Measurements from ENCODE around the gene ALDH16A1. TPM values are rescaled to one million over a fixed set of nuclear protein-coding genes. Genes with fewer than 3 reads are reported as not detected.

Gene ALDH16A1
- total RNA-seq, 1 experiment from 2014 or later, result 51.7 TPM

DNA sequence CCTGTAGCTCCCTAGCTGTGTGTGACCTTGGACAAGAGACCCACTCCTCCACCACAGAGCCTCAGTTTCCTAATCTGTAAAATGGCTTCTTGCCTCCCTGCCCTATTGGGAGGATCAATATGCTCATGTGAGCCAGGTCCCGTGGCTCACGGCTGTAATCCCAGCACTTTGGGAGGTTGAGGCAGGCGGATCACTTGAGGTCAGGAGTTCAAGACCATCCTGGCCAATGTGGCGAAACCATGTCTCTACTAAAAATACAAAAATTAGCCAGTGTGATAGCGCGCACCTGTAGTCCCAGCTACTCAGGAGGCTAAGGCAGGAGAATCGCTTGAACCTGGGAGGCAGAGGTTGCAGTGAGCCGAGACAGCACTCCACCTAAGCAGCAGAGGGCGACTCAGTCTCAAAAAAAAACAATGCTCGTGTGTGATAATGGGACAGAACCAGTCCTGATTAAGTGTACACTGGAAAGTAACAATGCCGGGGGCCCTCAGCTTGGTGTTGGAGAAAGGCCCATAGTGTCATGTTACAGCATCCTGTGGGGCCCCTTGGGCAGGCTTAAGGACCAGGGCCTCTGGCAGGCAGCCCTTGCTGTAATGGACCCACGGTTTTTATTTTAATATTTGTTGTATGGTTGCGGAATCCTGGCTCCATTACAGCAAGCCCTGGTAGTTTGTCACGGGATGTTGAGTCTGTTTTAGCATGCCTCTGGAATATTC, 50.0 kb downstream of the ALDH16A1 start:
- Histone ChIP-seq H3K18ac (ENCODE audit: insufficient read length, low read depth, low read length) (no peak overlapping the region), H2BK20ac (ENCODE audit: low read depth, low read length, poor library complexity, severe bottlenecking) (no peak overlapping the region), H3K9ac (ENCODE audit: extremely low read depth, insufficient read length, low read length) (no peak overlapping the region), H3K27ac (ENCODE audit: insufficient read length, low read depth, low read length) (no peak overlapping the region), H2BK12ac (ENCODE audit: insufficient read length, low read depth, low read length) (no peak overlapping the region), H3K4me1 (ENCODE audit: insufficient read depth, low read length) (no peaks in the 10 kb centered on the region; the same call in 1 of the 2 replicates), H2BK120ac (ENCODE audit: low read depth, low read length, poor library complexity, severe bottlenecking) (no peak overlapping the region), H3K79me2 (ENCODE audit: insufficient read depth, low read length) (no peaks in the 10 kb centered on the region), H2BK5ac (ENCODE audit: insufficient read length, low read length) (no peak overlapping the region), H4K8ac (replicated peaks; ENCODE audit: insufficient read length, low read depth, low read length) (no peak overlapping the region), H3K4ac (ENCODE audit: low read depth, low read length) (no peak overlapping the region), H2BK15ac (ENCODE audit: low read depth, low read length) (no peak overlapping the region), H3T11ph (ENCODE audit: low read length) (no peak overlapping the region), H4K91ac (ENCODE audit: insufficient read length, low read depth, low read length) (no peak overlapping the region), H4K5ac (ENCODE audit: insufficient read length, low read depth, low read length) (no peak overlapping the region), H3K23me2 (ENCODE audit: insufficient read length, low read depth, low read length, poor library complexity, severe bottlenecking) (no peaks in the 10 kb centered on the region), H2AFZ (ENCODE audit: low read length) (no peak overlapping the region), H3K23ac (ENCODE audit: insufficient read length, low read depth, low read length) (no peak overlapping the region), H4K20me1 (ENCODE audit: control insufficient read depth, insufficient read depth, insufficient read length) (no peaks in the 10 kb centered on the region), H3K4me2 (ENCODE audit: insufficient read depth, insufficient read length, low read length) (no peak overlapping the region), H3K79me1 (ENCODE audit: insufficient read depth, low read depth, low read length, poor library complexity, severe bottlenecking) (no peaks in the 10 kb centered on the region), H2AK5ac (ENCODE audit: insufficient read length, low read length) (no peak overlapping the region), H3K56ac (ENCODE audit: insufficient read length, low read depth, low read length) (no peak overlapping the region), H3K14ac (ENCODE audit: insufficient read depth, low read length) (no peak overlapping the region), H3K9me3 (ENCODE audit: control insufficient read depth, low read depth, low read length) (no peaks in the 10 kb centered on the region), H3K27me3 (ENCODE audit: insufficient read depth, low read length) (no peaks in the 10 kb centered on the region)
- peak; percentile 59 for TF ChIP-seq CTCF (conservative IDR thresholded peaks at IDR 0.05)
- peak overlapping the region in 1 of 2 experiments; percentile 60; a peak in 1 of 5 replicates for H3K4me3 Mint-ChIP-seq
- peaks cover under 1% of the 10 kb centered on the region; the same call in 1 of the 2 replicates for H3K27me3 Mint-ChIP-seq (ENCODE audit: low read depth)
- no peaks in the 10 kb centered on the region; a peak in 1 of 5 replicates for H3K9me3 Mint-ChIP-seq
- no CpG with 5 or more reads among the region's 14 CpGs for WGBS (ENCODE audit: extremely low coverage, insufficient read length, low lambda C conversion rate)
- DNase-seq, result peak; percentile 46
- H3K4me1 Mint-ChIP-seq, result peaks cover 21 to 25% of the 10 kb centered on the region in 2 experiments
- H3K36me3 Mint-ChIP-seq (ENCODE audit: insufficient read depth in 1 of 3, low read depth in 3 of 3), result peaks cover 15 to 22% (median 18%) of the 10 kb centered on the region in 3 experiments; a peak in 6 of 7 replicates
- no peak overlapping the region for H3K27ac Mint-ChIP-seq

All from H9 (cell line).